Activated T-helper 17 cell treated with anti-CD3 and anti-CD28 coated beads, Interleukin-2, amount 50 U/mL, for 72 hours (primary cell): Measurements from ENCODE around the gene ACTR1B. TPM values are rescaled to one million over a fixed set of nuclear protein-coding genes. Genes with fewer than 3 reads are reported as not detected.
"Not testable (repeated sequence)": the region's sequence is repeated elsewhere in the genome, so short reads cannot be mapped to it uniquely, and the experiment has no call there.

Experiments used
- ATAC-seq: fragments of 150-1000 bp; cut with Tn5 transposase; replicated peaks from 2 replicates; pipeline ENCODE4 v1.10.0; 2021; ENCODE audit warnings: mild to moderate bottlenecking, moderate library complexity
- H3K27ac Mint-ChIP-seq: one replicate; pipeline ENCODE4 v1.8.0; 2022; ENCODE audit warnings: mixed read lengths
- H3K27me3 Mint-ChIP-seq: one replicate; pipeline ENCODE4 v1.8.0; 2022; ENCODE audit warnings: mixed read lengths
- H3K36me3 Mint-ChIP-seq: one replicate; pipeline ENCODE4 v1.8.0; 2022; ENCODE audit warnings: low read depth, mild to moderate bottlenecking, mixed read lengths
- H3K4me1 Mint-ChIP-seq: one replicate; pipeline ENCODE4 v1.8.0; 2022; ENCODE audit warnings: mixed read lengths
- H3K4me3 Mint-ChIP-seq: one replicate; pipeline ENCODE4 v1.8.0; 2022; ENCODE audit warnings: mild to moderate bottlenecking, mixed read lengths
- H3K9me3 Mint-ChIP-seq: one replicate; pipeline ENCODE4 v1.8.0; 2022; ENCODE audit warnings: mixed read lengths
- total RNA-seq, 2 donors: library from RNA; stranded (reverse); gene quantifications; one replicate each; pipeline ENCODE4 v1.2.3, GENCODE V29; 2022

ACTR1B gene
- total RNA-seq, 2 donors from 2014 or later: 68.7 to 148 TPM

DNA sequence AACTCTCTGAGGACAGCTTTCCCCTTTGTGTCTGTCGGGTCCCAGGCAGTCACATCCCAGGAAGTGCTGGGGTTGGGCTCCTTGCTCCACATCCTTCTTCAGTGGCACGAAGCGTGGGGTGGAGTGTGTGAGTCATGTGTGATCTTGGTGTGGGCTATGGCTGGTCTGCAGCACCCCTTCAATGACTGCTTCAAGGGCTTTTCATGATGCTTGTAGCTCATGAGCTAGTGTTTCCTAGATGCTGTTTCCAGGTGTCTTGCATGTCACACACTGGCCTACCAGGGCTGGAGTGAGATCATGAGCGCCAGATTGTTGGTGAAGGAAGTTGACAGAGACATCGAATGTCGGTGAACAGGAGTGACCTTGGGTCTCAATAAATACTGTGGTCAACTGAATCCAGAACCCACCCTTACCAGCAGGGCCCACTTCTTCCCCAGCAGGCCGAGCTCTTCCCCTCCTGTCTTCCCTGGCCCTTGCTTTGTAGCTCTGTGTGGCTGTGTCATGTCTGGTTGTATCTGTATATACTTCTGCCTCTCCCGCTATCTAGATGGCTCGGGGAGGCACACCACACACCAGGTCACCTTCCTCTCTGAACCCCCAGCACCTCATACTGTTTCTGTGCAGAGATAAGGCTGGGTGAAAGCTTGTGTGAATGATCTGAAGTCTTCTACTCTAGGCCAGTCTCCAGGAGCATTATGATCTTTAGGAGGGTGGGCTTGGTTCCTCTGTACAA, 9.5 kb upstream of the ACTR1B start:
- H3K4me1 Mint-ChIP-seq: peaks cover 25% of the 10 kb centered on the region
- H3K27ac Mint-ChIP-seq: peak overlapping the region; percentile 95
- H3K9me3 Mint-ChIP-seq: no peaks in the 10 kb centered on the region
- peak overlapping the region; percentile 70 for H3K4me3 Mint-ChIP-seq
- ATAC-seq: peak; percentile 77
- H3K36me3 Mint-ChIP-seq: no peaks in the 10 kb centered on the region
- no peaks in the 10 kb centered on the region for H3K27me3 Mint-ChIP-seq

DNA sequence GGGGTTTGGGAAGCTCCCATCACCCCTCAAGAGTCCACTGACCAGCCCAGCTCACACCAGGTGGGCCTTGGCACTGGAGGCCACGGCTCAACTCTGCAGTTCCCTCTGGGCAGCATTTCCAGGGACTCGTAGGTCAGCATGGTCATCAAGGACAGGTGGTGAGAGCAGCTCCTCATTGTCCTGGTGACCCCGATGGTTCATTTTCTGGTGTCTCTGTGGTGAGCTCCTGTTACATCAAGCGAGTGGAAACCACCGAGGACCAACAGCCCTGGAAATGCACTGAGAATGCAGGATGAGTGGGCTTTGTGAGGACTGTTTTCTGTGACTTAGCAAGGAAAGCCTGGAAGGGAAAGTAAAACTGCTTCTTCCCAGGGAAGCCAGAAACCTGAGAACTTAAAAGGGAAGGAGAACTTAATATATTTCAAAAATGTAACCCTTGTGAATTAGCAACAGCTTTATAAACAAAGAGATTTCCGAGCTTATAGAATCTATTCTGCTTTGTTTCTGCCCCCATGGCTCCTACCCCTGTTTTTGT, 8.8 kb upstream of the ACTR1B start:
- not testable (repeated sequence) for H3K9me3 Mint-ChIP-seq, H3K36me3 Mint-ChIP-seq, H3K27me3 Mint-ChIP-seq, ATAC-seq
- Mint-ChIP-seq H3K4me3 (peak overlapping the region; percentile 70), H3K4me1 (peaks cover 25% of the 10 kb centered on the region), H3K27ac (peak overlapping the region; percentile 95)

DNA sequence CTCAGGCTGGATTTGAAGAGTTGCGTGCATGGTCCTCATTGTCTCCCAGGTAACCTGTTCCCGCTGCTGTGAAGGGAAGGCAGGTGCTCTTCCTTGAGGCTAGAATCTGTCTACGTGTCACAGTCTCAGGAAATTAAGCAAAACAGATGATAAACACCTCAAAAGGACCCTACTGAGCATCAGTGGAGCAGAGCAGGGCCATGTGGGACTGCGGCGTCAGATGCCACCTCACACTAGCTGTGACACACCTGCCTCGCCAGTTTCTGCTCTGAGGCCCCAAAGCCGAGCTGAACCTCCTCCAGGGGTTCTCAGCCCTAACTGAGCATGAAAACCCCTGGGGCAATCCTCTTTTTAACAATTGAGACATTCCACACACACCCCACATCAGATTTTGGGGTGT, 7.7 kb upstream of the ACTR1B start:
- no peaks in the 10 kb centered on the region for H3K27me3 Mint-ChIP-seq

DNA sequence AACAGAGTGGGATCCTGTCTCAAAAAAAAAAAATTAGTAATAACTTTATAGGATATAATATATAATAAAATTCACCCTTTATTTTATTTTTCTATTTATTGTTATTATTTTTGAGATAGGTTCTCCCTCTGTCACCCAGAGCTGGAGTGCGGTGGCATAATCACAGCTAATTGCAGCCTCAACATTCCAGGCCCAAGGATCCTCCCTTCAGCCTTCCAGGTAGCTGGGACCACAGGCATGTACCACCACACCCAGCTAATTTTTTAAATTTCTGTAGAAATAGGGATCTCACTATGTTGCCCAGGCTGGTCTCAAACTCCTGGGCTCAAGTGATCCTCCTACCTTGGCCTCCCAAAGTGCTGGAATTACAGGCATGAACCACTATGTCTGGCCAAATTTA, 6.6 kb upstream of the ACTR1B start:
- H3K27me3 Mint-ChIP-seq: no peaks in the 10 kb centered on the region
- H3K4me1 Mint-ChIP-seq: peaks cover 17% of the 10 kb centered on the region
- H3K27ac Mint-ChIP-seq: no peak overlapping the region
- H3K4me3 Mint-ChIP-seq: no peak overlapping the region
- peaks cover 5% of the 10 kb centered on the region for H3K36me3 Mint-ChIP-seq
- ATAC-seq: no peak
- no peaks in the 10 kb centered on the region for H3K9me3 Mint-ChIP-seq

More for the DNA sequence above, 7.7 kb upstream of the ACTR1B start:
- Mint-ChIP-seq H3K4me3 (no peak overlapping the region), H3K27ac (no peak overlapping the region), H3K36me3 (peaks cover 5% of the 10 kb centered on the region), H3K9me3 (no peaks in the 10 kb centered on the region), H3K4me1 (peaks cover 18% of the 10 kb centered on the region)
- no peak for ATAC-seq

DNA sequence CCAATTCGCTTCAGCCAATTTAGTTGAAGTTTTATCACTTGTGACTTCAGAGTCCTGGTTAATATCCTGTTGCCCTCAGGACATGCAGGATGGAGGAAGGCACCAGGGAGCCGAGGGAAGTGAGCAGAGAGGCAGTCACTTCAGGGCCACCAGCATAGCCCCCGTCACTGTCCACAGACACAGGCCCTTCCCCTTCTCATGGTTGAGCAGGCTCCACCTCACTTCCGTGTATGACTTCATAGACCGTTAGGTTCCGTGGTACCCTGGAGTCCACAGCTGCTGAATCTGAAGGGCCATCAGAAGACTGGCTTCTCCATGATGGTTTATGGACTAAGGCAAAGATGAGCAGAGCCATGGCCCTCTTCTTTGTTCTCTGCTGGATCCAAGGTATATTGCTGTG, 5.6 kb upstream of the ACTR1B start, which contains the start of gene C2orf92:
Gene C2orf92, plus strand, starts transcription at position 266 of the 400 bp plus-strand sequence. Its CDS starts 76 bp downstream, at position 342.
- H3K4me3 Mint-ChIP-seq: no peak within 1 kb of the TSS
- H3K9me3 Mint-ChIP-seq: no peaks in the 10 kb centered on the region
- peaks cover 5% of the 10 kb centered on the region for H3K36me3 Mint-ChIP-seq
- H3K27me3 Mint-ChIP-seq: no peaks in the 10 kb centered on the region
- H3K4me1 Mint-ChIP-seq: peaks cover 17% of the 10 kb centered on the region
- no peak for ATAC-seq
- no peak within 1 kb of the TSS for H3K27ac Mint-ChIP-seq

DNA sequence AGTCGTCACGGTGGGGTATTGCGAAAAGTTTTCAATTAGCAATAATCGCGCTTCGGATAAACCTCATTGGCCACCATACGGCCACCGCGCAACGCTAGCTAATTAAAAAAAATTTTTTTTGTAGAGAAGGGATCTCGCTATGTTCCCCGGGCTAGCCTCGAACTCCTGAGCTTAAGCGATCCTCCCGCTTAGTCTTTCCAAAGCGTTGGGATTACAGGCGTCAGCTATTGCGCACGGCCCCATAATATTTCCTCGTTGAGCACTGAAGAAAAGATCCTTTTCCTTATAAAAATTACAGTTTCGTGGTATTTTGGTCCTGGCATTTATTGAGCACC, 759 bp upstream of the ACTR1B start:
- peak overlapping the region; percentile 89 for H3K4me3 Mint-ChIP-seq

DNA sequence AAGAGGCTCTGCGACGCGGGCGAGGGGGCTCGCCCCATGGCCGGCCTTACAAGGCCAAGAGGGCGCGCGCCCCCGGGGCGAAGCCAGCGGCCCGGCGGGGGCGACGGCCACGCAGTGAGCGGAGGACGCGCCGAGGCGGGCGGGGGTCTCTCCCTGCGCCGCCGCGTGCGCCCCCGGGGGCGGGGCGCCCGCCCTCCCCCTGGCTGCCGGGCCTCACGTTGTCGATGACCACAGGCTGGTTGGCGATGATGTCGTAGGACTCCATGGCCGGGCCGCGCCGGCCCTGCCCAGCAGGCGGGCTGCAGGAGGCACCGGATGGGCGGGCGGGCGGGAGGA, 250 bp downstream of the ACTR1B start:
- Mint-ChIP-seq H3K27ac (peak overlapping the region; percentile 98), H3K4me3 (peak overlapping the region; percentile 92), H3K27me3 (no peaks in the 10 kb centered on the region), H3K4me1 (peaks cover 8% of the 10 kb centered on the region), H3K9me3 (no peaks in the 10 kb centered on the region), H3K36me3 (peaks cover 58% of the 10 kb centered on the region)
- ATAC-seq: no peak

More for the DNA sequence above, 759 bp upstream of the ACTR1B start:
- H3K27me3 Mint-ChIP-seq: no peaks in the 10 kb centered on the region
- peak overlapping the region; percentile 98 for H3K27ac Mint-ChIP-seq
- no peaks in the 10 kb centered on the region for H3K9me3 Mint-ChIP-seq
- ATAC-seq: no peak
- peaks cover 8% of the 10 kb centered on the region for H3K4me1 Mint-ChIP-seq
- H3K36me3 Mint-ChIP-seq: peaks cover 48% of the 10 kb centered on the region

DNA sequence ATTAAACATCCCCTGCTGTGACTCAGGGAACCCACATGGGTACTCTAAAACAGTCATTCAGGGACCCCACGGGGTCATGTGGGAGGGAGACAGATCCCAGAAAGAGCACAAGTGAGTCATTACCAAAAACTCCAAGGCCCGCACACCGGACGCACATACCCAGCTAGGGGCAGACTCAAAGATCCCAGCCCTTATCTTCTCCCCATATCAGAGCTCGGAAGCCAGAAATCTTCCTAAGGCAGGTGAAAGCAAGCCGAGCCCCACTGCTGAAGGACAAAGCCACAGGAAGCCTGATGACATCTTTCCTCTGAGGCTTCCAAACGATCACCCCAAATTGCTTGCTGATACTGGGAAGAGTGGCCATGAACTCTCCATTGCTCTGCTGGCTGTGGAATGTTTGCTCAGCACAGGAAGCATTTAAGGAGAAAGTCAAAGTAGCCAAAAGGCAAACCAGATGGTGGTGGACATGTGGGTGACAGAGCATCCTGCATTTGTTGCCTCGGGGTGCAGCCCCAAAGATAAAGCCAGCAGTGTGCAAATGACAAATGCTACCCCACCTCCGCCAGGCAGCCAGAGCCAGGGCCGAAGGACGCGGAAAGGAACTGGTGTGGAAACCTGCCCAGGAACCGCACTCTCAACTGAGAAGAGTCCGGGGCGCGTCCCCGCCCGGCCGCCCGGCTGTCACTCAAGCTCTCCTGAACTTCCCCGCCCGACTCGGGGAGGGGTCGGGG, 784 bp downstream of the ACTR1B start:
- H3K27ac Mint-ChIP-seq: peak overlapping the region; percentile 97
- no peaks in the 10 kb centered on the region for H3K27me3 Mint-ChIP-seq
- peaks cover 8% of the 10 kb centered on the region for H3K4me1 Mint-ChIP-seq
- H3K9me3 Mint-ChIP-seq: no peaks in the 10 kb centered on the region
- peak; percentile 79 for ATAC-seq
- peaks cover 64% of the 10 kb centered on the region for H3K36me3 Mint-ChIP-seq
- H3K4me3 Mint-ChIP-seq: peak overlapping the region; percentile 92

DNA sequence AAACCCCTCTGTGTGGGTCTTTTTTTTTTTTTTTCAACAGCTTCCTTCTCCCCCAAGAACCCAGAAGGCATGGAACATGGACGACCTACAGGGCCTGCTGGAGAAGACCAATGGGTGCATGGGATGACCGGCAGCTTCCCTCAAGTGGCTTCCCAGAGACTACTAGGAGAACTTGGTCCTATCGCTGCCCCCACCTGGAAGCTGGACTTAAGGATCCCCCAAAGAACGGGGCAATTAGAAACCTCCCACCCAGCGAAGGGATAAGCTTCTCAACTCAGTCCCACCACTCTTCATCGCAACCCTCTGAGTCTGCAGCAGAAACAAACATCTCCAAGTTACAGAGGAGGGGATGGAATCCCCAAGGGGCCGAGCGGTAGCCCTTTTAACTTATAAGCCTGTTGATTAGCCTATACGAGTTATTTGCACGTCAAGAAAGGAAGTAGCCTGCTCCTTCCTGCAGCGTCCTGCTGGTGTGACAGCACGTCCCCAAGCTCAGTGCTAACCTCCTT, 1.4 kb downstream of the ACTR1B start:
- no peak for ATAC-seq
- peaks cover 70% of the 10 kb centered on the region for H3K36me3 Mint-ChIP-seq
- peak overlapping the region; percentile 92 for H3K4me3 Mint-ChIP-seq
- H3K4me1 Mint-ChIP-seq: peaks cover 8% of the 10 kb centered on the region
- no peaks in the 10 kb centered on the region for H3K9me3 Mint-ChIP-seq
- peak overlapping the region; percentile 97 for H3K27ac Mint-ChIP-seq
- H3K27me3 Mint-ChIP-seq: no peaks in the 10 kb centered on the region

DNA sequence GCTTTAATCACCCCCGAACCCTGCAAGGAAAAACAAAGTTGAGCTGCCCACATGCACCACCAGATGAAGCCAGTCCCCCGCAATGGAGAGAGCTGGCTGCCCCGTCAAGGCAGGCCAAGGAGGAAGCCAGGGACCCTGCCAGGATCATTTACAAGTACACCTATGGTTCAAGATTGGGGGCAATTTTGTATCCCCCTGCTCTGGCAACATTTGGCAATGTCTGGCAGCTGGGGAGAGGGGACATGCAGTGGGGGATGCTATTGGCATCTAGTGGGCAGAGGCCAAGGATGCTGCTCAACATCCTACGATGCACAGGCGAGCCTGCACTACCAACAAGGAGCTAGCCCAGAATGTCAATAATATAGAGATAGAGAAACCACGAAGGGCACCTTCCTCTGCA, 1.9 kb downstream of the ACTR1B start:
- Mint-ChIP-seq H3K4me3 (peak overlapping the region; percentile 92), H3K4me1 (peaks cover 8% of the 10 kb centered on the region), H3K27ac (peak overlapping the region; percentile 97), H3K27me3 (no peaks in the 10 kb centered on the region), H3K9me3 (no peaks in the 10 kb centered on the region), H3K36me3 (peaks cover 73% of the 10 kb centered on the region)
- no peak for ATAC-seq

DNA sequence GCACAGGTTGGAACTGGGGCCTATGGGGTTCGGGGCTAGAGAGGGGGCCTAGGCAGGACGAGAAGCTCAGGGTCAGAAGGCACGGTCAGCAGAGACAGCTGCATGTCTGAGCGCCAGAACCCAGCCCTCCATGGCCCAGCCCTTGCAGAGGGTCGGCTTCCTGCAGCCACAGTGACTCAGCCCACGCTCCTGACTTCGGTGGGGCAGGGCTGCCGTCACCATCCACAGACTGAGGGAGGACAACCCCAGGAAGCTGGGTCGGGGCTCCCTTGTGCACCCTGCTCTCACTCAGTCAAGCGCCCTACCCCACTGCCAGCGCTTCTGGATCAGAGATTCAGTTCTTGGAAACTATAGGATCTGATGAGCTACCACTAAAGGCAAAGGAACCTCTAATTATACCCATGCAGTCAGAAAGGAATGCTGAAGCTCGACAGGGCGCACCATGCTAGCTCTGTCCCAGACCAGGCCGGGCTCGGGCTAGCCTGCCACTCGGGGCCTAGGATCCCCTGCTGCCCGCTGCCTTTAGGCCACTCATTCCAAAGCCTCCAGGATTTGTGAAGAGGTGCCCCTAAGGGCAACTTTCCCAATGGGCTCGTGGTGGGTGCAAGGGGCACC, 3.0 kb downstream of the ACTR1B start:
- no peak for ATAC-seq
- Mint-ChIP-seq H3K9me3 (no peaks in the 10 kb centered on the region), H3K4me3 (peak overlapping the region; percentile 92), H3K27me3 (no peaks in the 10 kb centered on the region), H3K27ac (peak overlapping the region; percentile 97), H3K36me3 (peaks cover 80% of the 10 kb centered on the region), H3K4me1 (peaks cover 8% of the 10 kb centered on the region)

DNA sequence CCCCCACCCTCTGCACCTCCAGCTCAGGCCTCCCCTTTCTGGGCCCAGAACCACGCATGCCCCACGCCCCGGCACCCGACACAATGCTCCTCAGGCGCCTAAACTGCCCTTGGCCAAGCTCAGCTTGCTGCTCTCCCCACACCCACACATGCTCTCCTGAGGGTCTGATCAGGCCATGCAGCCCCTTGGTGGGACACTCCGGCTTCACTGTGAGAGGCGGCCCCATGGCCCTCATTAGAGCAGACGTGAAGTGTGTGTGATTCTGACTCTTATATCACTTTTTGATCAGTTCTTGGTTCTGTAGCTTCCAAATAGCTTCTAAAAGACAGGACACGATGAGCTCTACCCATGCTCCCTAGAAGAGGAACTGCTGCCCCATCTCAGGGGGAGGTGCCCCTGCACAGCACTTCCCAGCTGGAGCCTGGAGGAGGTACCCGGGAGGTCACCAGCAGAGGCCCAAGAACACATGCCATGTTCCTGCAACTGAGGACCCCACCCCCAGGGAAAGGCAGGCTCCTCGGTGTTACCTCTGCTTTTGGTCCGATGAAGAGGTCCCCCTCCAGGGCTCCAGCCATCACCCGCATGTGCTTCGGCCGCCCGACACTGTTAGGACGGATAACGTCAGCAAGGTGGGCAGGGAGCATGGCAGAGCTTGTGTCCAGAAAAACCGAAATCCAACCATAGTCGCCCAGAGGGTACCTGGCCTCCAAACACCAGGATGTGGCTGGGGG, 3.6 kb downstream of the ACTR1B start:
- no peak for ATAC-seq
- Mint-ChIP-seq H3K9me3 (no peaks in the 10 kb centered on the region), H3K36me3 (peaks cover 87% of the 10 kb centered on the region), H3K4me3 (no peak overlapping the region), H3K4me1 (peaks cover 12% of the 10 kb centered on the region), H3K27me3 (no peaks in the 10 kb centered on the region), H3K27ac (peak overlapping the region; percentile 17)

DNA sequence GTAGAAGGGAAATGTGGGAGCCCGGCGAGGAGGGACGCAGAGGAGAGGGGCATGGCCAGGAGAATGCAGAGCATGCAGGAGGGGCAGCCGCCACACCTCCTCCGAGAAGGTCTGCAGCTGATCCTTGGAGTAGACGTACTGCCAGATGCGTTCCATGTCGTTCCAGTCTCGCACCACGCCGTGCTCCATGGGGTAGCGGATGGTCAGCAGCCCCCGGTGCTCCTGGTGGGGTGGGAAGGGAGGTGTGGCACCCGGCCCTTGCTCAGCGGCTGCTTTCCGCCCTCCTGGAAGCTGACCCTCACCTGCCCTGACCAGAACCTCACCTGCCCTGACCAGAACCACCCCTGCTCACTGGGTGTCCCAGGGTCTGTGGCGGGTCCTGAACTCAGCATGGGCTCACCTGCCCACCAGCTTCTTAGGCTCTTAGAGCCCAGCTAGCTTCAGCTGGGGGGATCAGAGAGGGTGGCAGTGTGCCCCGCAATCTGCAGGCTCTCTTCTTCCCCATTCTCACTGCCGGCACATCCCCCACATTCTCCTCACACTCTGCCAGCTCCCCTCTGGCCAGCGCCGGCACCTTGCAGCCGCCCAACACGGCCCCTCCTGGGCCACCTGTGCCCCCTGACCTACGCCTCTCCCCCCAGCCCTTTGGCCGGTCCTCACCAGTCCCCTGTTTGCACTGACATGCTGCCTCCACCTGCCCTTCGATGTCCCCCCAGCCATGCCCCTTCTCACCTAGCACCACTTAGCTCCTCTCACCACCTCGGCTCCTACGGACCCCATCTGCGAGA, 4.4 kb downstream of the ACTR1B start:
- H3K9me3 Mint-ChIP-seq: no peaks in the 10 kb centered on the region

More for the DNA sequence above, 4.4 kb downstream of the ACTR1B start:
- H3K4me1 Mint-ChIP-seq: peaks cover 19% of the 10 kb centered on the region
- H3K27ac Mint-ChIP-seq: peak overlapping the region; percentile 17
- H3K27me3 Mint-ChIP-seq: no peaks in the 10 kb centered on the region
- H3K36me3 Mint-ChIP-seq: peaks cover 95% of the 10 kb centered on the region
- no peak overlapping the region for H3K4me3 Mint-ChIP-seq
- no peak for ATAC-seq
